Measurements from ENCODE around the gene PFDN1. TPM values are rescaled to one million over a fixed set of nuclear protein-coding genes. Genes with fewer than 3 reads are reported as not detected.
A peak's percentile ranks its signal among the peaks of the same experiment; 100 is the strongest.

The PFDN1 gene
- total and polyA plus RNA-seq, 11 donors: 53.8 to 140 (median 75.0) TPM

- TF ChIP-seq CTCF (IDR thresholded peaks at IDR 0.05) (no peak), POLR2A (IDR thresholded peaks at IDR 0.05) (no peak)
- intact Hi-C loops (cut with DNase I): no loop called here
- ATAC-seq (peak; percentile 19 to 76 (median 62)), DNase-seq (peak; percentile 47 to 74 (median 70))
- no peaks in the 10 kb centered on the region for H3K27me3 ChIP-seq
- WGBS, 4 donors: 61 to 86% (median 77%) methylated on average over 2 of the region's 2 CpGs
- H3K36me3 ChIP-seq: no peaks in the 10 kb centered on the region
- peaks cover 6 to 71% (median 28%) of the 10 kb centered on the region in 12 donors for H3K4me1 ChIP-seq
- no peak overlapping the region for H3K4me3 ChIP-seq
- H3K27ac ChIP-seq: peak overlapping the region in 6 of 12 donors; percentile 22 to 94 (median 78)
- H3K9me3 ChIP-seq: no peaks in the 10 kb centered on the region
These were observed 18.9 kb upstream of the PFDN1 start for GRCh38 chr5:140321796-140322195.

GRCh38 chr5:140319833-140320232 is 16.9 kb upstream of the PFDN1 start:
- DNase-seq (no peak), ATAC-seq (no peak)
- no peaks in the 10 kb centered on the region for H3K27me3 ChIP-seq
- no peak overlapping the region for H3K4me3 ChIP-seq
- TF ChIP-seq POLR2A (IDR thresholded peaks at IDR 0.05) (no peak), CTCF (IDR thresholded peaks at IDR 0.05) (no peak)
- no peaks in the 10 kb centered on the region for H3K9me3 ChIP-seq
- 91 to 100% (median 98%) methylated on average over 1 of the region's 1 CpG for WGBS, 4 donors
- intact Hi-C loops (cut with DNase I): no loop called here
- no peaks in the 10 kb centered on the region for H3K36me3 ChIP-seq
- H3K27ac ChIP-seq: peak overlapping the region in 1 of 12 donors; percentile 68
- peaks cover 6 to 62% (median 27%) of the 10 kb centered on the region in 12 donors for H3K4me1 ChIP-seq

GRCh38 chr5:140318792-140319191 is 15.9 kb upstream of the PFDN1 start:
- H3K27ac ChIP-seq: no peak overlapping the region
- 94 to 98% (median 95%) methylated on average over 4 of the region's 4 CpGs for WGBS, 4 donors
- intact Hi-C loops (cut with DNase I): no loop called here
- H3K27me3 ChIP-seq: no peaks in the 10 kb centered on the region
- DNase-seq: no peak
- TF ChIP-seq CTCF (IDR thresholded peaks at IDR 0.05): no peak
- no peak for TF ChIP-seq POLR2A (IDR thresholded peaks at IDR 0.05)
- H3K4me3 ChIP-seq: no peak overlapping the region
- peaks cover 6 to 52% (median 21%) of the 10 kb centered on the region in 12 donors for H3K4me1 ChIP-seq
- no peaks in the 10 kb centered on the region for H3K9me3 ChIP-seq
- no peak for ATAC-seq
- no peaks in the 10 kb centered on the region for H3K36me3 ChIP-seq

- DNase-seq: no peak
- Histone ChIP-seq H3K27ac (peak overlapping the region in 1 of 12 donors; percentile 32), H3K9me3 (no peaks in the 10 kb centered on the region), H3K27me3 (no peaks in the 10 kb centered on the region), H3K4me1 (peaks cover 3 to 45% (median 15%) of the 10 kb centered on the region in 12 donors), H3K4me3 (no peak overlapping the region), H3K36me3 (no peaks in the 10 kb centered on the region)
- no peak for ATAC-seq
- intact Hi-C loops (cut with DNase I): no loop called here
- 73 to 82% (median 79%) methylated on average over 5 of the region's 5 CpGs for WGBS, 4 donors
- TF ChIP-seq POLR2A (IDR thresholded peaks at IDR 0.05): no peak
- TF ChIP-seq CTCF (IDR thresholded peaks at IDR 0.05): no peak
These were observed 15.0 kb upstream of the PFDN1 start for GRCh38 chr5:140317859-140318258.
